Suprapubic skin (tissue), 4 donors: ENCODE results near the gene ANXA2R. TPM values are rescaled to one million over a fixed set of nuclear protein-coding genes. Genes with fewer than 3 reads are reported as not detected.

Source experiments
- DNase-seq, 2 donors: peaks; one replicate each; pipeline ENCODE4 v3.0.0-alpha.2; 2019; ENCODE audit warnings: low spot score in 2 of 2
- H3K27ac ChIP-seq: fragments of 200-600 bp; sonication (generic); one replicate; pipeline ENCODE4 v1.5.1; 2019
- H3K27me3 ChIP-seq: fragments of 200-600 bp; sonication (generic); one replicate; pipeline ENCODE4 v1.5.1; 2019
- H3K36me3 ChIP-seq: fragments of 200-600 bp; sonication (generic); one replicate; pipeline ENCODE4 v1.5.1; 2019
- H3K4me1 ChIP-seq: fragments of 200-600 bp; sonication (generic); one replicate; pipeline ENCODE4 v1.5.1; 2019
- H3K4me3 ChIP-seq: fragments of 200-600 bp; sonication (generic); one replicate; pipeline ENCODE4 v1.5.1; 2019; ENCODE audit warnings: mild to moderate bottlenecking
- H3K9me3 ChIP-seq: fragments of 200-600 bp; sonication (generic); one replicate; pipeline ENCODE4 v1.5.1; 2019
- EP300 ChIP-seq: sonication (generic); formaldehyde crosslinking; IDR thresholded peaks from one replicate; pipeline ENCODE4 v1.6.1; 2017; ENCODE audit warnings: antibody characterized with exemption
- POLR2A ChIP-seq, 2 donors: fragments of 450-650 bp; IDR thresholded peaks; one replicate each; pipeline ENCODE4 v1.6.1; 2017; ENCODE audit warnings: antibody characterized with exemption in 2 of 2, mild to moderate bottlenecking in 2 of 2, moderate library complexity in 2 of 2
- POLR2AphosphoS5 ChIP-seq, 3 donors: sonication (generic); formaldehyde crosslinking; IDR thresholded peaks; one replicate each; pipeline ENCODE4 v1.6.1; 2017; ENCODE audit warnings: antibody characterized with exemption in 3 of 3
- WGBS: methylation state at CpG from one replicate; pipeline ENCODE4 v1.1.5; 2018; 5-methylcytosine and 5-hydroxymethylcytosine counted together
- total RNA-seq, 4 donors: library from RNA; depleted of rRNA; stranded (reverse); fragments of >200 nt; gene quantifications; one replicate each; pipeline ENCODE4 v1.1.0, GENCODE V29; 2016
- TF ChIP-seq, protein P1 (sequence below), 2 donors: fragments of 200-600 bp in 1 of 2; fragments of 450-650 bp in 1 of 2; sonication (generic) in 1 of 2; IDR thresholded peaks; one replicate each; pipeline ENCODE4 v1.5.1; 2016 to 2019; ENCODE audit warnings: antibody characterized with exemption in 2 of 2, mild to moderate bottlenecking in 1 of 2, moderate library complexity in 1 of 2

The ANXA2R gene
- total RNA-seq, 4 donors from 2014 or later = 0.39 to 3.1 (median 0.89) TPM; not detected in 1

DNA sequence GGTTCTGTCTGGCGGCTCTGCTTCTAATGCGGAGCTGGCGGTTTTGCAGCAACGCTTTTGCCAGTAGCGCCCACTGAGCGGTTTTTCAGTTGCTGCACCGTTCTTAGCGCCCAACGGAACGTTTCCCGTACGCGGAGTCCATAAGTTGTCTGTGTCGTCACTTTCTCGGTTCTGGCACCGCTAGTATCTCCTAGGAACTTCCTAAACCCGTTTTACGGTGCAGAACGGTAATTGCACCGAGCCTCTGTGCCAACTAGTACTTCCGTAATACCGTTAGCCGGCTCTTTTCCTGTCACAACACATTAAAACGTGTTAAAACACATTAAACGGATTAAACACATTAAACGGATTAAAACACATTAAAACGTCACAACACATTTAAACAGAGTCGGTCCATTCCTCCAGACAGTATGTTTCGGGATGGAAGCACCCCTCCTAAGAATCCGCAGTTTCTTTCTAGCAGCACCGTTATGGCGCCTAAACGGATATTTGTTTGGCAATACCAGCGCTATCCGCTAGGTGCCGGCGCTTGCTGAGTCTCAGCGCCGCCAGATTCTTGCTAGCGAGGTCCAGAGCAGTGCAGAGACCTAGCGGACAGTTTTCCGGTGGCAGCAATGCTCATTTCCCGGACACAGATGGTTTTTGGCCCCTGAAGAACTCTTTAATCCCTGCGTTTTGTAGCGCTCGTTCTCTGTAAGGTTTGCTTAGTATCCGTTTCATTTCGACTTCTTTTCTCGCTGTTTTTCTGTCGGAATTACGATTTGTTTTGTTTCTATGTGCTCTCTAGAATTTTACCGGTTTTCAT, 45.4 kb downstream of the ANXA2R start:
- Histone ChIP-seq H3K36me3 (no peaks in the 10 kb centered on the region), H3K27ac (peak overlapping the region; percentile 92), H3K9me3 (no peaks in the 10 kb centered on the region), H3K27me3 (peaks cover 84% of the 10 kb centered on the region), H3K4me1 (no peaks in the 10 kb centered on the region), H3K4me3 (peak overlapping the region; percentile 58)
- 6% methylated on average over 52 of the region's 52 CpGs for WGBS
- TF ChIP-seq POLR2A (IDR thresholded peaks at IDR 0.05) = peak in 1 of 2 donors; percentile 22
- TF ChIP-seq, protein P1, sequence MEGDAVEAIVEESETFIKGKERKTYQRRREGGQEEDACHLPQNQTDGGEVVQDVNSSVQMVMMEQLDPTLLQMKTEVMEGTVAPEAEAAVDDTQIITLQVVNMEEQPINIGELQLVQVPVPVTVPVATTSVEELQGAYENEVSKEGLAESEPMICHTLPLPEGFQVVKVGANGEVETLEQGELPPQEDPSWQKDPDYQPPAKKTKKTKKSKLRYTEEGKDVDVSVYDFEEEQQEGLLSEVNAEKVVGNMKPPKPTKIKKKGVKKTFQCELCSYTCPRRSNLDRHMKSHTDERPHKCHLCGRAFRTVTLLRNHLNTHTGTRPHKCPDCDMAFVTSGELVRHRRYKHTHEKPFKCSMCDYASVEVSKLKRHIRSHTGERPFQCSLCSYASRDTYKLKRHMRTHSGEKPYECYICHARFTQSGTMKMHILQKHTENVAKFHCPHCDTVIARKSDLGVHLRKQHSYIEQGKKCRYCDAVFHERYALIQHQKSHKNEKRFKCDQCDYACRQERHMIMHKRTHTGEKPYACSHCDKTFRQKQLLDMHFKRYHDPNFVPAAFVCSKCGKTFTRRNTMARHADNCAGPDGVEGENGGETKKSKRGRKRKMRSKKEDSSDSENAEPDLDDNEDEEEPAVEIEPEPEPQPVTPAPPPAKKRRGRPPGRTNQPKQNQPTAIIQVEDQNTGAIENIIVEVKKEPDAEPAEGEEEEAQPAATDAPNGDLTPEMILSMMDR (IDR thresholded peaks at IDR 0.05) = peak; percentile 87 to 91
- TF ChIP-seq POLR2AphosphoS5 (IDR thresholded peaks at IDR 0.05) = peak in 1 of 3 donors; percentile 15
- TF ChIP-seq EP300 = no peak
- peak; percentile 93 to 94 for DNase-seq

DNA sequence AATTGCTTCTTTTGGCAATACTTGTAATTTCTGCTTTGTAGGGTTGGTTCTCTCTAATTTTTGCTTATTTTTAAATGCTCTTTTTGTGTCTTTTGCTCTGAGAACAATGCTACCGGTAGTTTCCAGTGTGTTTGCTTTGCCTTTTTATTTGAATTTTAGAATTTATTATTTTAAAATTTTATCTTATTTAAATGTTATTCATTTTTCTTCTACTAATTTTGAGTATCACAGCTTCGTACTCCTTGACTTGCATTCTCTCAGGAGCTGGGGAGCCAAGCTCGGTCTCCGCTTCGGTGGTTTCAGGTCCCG, 45.9 kb downstream of the ANXA2R start:
- Histone ChIP-seq H3K27me3 (peaks cover 81% of the 10 kb centered on the region), H3K9me3 (no peaks in the 10 kb centered on the region), H3K4me3 (peak overlapping the region; percentile 58), H3K4me1 (no peaks in the 10 kb centered on the region), H3K36me3 (no peaks in the 10 kb centered on the region), H3K27ac (peak overlapping the region; percentile 92)
- WGBS = 9% methylated on average over 6 of the region's 6 CpGs
- no peak for DNase-seq
- no peak for TF ChIP-seq POLR2AphosphoS5 (IDR thresholded peaks at IDR 0.05)
- TF ChIP-seq POLR2A (IDR thresholded peaks at IDR 0.05) = no peak
- TF ChIP-seq EP300 = no peak

DNA sequence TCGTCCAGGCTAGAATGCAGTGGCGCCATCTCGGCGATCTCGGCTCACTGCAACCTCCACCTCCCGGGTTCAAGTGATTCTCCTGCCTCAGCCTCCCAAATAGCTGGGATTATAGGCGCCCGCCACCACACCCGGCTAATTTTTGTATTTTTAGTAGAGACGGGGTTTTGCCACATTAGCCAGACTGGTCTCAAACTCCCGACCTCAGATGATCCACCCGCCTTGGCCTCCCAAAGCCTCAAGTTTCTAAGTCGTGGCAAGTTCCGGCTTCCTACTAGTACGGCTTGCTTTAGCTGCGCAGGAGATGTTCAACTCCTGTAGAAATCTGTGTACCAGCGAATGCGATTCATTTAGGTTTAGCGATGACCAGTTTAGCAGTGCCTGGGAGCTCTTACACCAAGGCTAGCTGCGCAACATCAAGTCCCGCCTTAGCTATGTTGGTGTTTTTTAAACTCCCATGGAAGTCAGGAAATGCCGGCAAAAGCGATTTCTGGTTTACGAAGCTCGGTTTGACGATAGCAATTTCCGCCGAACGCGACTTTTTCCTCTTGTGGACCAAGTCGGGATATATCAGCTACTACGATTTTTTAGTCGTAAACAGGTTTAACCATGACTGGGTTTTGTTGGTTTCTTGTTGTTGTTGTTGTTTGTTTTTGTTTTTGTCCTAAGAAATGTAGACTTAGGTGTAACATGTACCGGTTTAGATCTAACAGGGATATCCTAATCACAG, 46.4 kb downstream of the ANXA2R start:
- Histone ChIP-seq H3K27ac (peak overlapping the region; percentile 92), H3K9me3 (no peaks in the 10 kb centered on the region), H3K27me3 (peaks cover 76% of the 10 kb centered on the region), H3K36me3 (no peaks in the 10 kb centered on the region), H3K4me1 (no peaks in the 10 kb centered on the region), H3K4me3 (peak overlapping the region; percentile 58)
- WGBS = 26% methylated on average over 34 of the region's 34 CpGs
- no peak for DNase-seq
- TF ChIP-seq POLR2A (IDR thresholded peaks at IDR 0.05) (no peak), POLR2AphosphoS5 (IDR thresholded peaks at IDR 0.05) (peak in 1 of 3 donors; percentile 21)

DNA sequence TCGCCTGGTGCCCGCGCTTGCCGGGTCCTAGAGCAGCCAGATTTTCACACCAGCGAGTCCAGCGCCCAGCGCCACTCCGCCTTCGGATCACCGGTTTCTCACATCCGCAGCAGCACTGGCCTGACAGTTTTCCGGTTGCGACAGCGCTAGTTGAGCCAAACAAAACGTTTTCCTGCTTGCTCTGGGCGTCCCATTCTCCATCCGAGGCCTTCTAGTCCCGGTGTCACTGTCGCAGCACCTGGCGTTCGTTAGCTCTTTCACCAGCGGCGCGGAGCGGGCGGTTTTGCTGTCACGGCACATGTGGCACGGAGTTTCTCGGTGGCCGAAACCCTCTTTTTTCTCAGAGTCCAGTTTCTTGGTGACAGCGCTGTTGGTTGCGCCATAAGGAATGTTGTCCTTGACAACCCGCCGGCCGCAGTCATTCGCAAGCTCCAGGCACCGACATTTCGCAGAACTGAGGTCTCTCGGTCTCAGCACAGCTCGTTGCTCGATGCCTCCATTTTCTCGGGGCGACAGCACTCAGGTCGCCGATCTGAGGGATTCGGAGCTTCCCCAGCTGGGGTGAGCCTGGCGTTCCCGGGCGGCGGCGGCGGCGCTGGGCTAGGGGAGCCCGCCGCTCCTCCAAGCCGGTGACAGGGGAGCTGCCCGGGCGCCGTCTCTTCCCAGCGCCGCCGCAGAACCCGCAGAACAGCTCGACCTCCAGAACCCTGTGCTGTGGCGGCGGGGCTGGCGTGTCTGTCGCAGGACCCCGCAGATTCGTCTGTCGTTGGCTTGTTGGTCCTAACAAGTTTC, 47.8 kb downstream of the ANXA2R start:
- WGBS = 5% methylated on average over 44 of the region's 71 CpGs
- Histone ChIP-seq H3K36me3 (no peaks in the 10 kb centered on the region), H3K9me3 (no peaks in the 10 kb centered on the region), H3K27ac (peak overlapping the region; percentile 92), H3K27me3 (peaks cover 63% of the 10 kb centered on the region), H3K4me3 (peak overlapping the region; percentile 58), H3K4me1 (no peaks in the 10 kb centered on the region)
- DNase-seq = peak; percentile 93 to 94
- TF ChIP-seq POLR2AphosphoS5 (IDR thresholded peaks at IDR 0.05) (peak; percentile 84 to 90 (median 87)), POLR2A (IDR thresholded peaks at IDR 0.05) (peak in 1 of 2 donors; percentile 84), EP300 (no peak)
- TF ChIP-seq, protein P1 (IDR thresholded peaks at IDR 0.05) = no peak

DNA sequence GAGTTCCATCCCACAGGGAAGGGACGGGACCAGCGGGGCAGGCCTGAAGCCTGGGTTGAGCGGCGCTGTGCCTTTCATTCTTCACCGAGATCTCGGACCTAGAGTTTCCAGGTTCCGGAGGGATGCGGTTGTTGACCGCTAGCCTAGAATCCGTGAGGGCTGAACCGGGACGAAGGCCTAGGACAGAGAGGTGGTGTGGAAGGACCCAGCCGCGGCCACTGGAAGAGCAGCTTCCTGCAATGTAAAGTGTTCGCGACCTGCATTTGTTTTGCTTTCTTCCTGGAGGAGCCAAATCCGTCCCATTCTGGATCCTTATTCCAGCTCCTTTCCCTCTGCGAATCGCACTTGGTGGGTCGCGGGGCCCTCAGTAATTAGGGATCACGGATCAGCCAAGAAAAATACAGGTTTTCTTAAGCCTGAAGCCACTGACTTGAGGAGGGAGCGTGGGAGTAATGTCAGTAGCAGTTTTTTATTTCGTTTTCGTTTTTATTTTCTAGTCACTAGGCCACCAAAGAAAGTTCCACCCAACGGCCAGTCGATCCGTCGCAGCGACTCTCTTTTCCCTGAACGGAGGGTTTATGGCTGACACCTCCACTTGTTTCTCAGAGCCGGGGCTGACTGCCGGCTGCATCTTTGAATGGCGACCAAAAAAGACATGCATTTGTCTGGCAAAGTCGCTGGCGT, 48.6 kb downstream of the ANXA2R start:
- TF ChIP-seq, protein P1 (IDR thresholded peaks at IDR 0.05) = no peak
- DNase-seq = no peak
- peak overlapping the region; percentile 58 for H3K4me3 ChIP-seq
- H3K9me3 ChIP-seq = no peaks in the 10 kb centered on the region
- no peaks in the 10 kb centered on the region for H3K4me1 ChIP-seq
- WGBS = 59% methylated on average over 35 of the region's 36 CpGs
- H3K27ac ChIP-seq = peak overlapping the region; percentile 92
- no peaks in the 10 kb centered on the region for H3K36me3 ChIP-seq
- H3K27me3 ChIP-seq = peaks cover 66% of the 10 kb centered on the region
